Stimulated activated naive CD8-positive, alpha-beta T cell treated with anti-CD3 and anti-CD28 coated beads, Interleukin-15, amount 100 ng/mL, for 72 hours (primary cell): ENCODE results near the gene KCNN3.
A peak's percentile ranks its signal among the peaks of the same experiment; 100 is the strongest.

Experiments
- ATAC-seq: fragments of 150-1000 bp; cut with Tn5 transposase; 2 replicates; pipeline ENCODE4 v1.10.0; 2021; ENCODE audit warnings: mild to moderate bottlenecking, moderate library complexity
- DNase-seq, 2 donors: peaks; one replicate each; pipeline ENCODE4 v3.0.0; 2021 to 2022
- H3K27ac Mint-ChIP-seq, 2 donors: one replicate each; pipeline ENCODE4 v1.8.0; 2022; ENCODE audit warnings: mild to moderate bottlenecking in 2 of 2, mixed read lengths in 2 of 2, moderate library complexity in 2 of 2
- H3K27me3 Mint-ChIP-seq: one replicate; pipeline ENCODE4 v1.8.0; 2022; ENCODE audit warnings: mixed read lengths
- H3K4me1 Mint-ChIP-seq: one replicate; pipeline ENCODE4 v1.8.0; 2022; ENCODE audit warnings: mild to moderate bottlenecking, mixed read lengths
- H3K4me3 Mint-ChIP-seq, 2 donors: one replicate each; pipeline ENCODE4 v1.8.0; 2022; ENCODE audit warnings: mild to moderate bottlenecking in 2 of 2, mixed read lengths in 2 of 2, moderate library complexity in 1 of 2
- H3K9me3 Mint-ChIP-seq, 2 donors: one replicate each; pipeline ENCODE4 v1.8.0; 2022; ENCODE audit warnings: mixed read lengths in 2 of 2

KCNN3 gene

DNA sequence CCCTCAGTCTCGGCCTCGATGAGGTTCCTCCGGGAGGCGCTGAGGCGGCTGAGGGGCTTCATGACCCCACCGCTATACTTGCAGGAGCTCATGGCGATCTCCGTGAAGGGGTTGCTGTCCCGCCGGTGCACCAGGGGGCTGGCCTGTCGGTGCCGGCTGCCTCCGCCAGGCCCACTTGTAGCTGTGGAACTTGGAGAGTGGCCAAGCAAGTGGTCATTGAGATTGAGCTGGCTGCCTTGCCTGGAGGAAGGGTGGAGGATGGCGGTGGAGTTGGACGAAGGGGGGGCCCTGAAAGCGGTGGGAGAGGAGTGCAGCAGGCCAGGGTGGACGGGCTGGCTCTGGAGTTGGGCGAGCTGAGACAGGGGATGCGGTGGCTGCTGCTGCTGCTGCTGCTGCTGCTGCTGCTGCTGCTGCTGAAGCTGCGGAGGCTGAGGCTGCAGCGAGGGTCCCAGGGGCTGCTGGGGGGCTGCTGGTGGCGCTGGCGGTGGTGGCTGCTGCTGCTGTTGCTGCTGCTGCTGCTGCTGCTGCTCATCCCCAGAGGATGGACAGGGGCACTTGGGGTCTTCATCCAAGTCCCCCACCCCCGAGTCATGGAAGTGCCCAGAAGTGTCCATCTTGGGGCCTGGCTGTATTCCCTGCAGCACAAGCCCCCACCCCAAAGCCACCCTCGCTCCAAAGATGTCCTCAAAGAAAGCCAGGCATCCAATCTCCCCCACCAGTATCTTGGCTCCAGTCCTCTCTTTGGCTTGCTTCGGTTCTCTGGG is 548 bp downstream of the KCNN3 start:
- Mint-ChIP-seq H3K9me3 (no peaks in the 10 kb centered on the region), H3K27ac (no peak overlapping the region), H3K4me3 (peak overlapping the region; percentile 33 to 53), H3K27me3 (peaks cover 73% of the 10 kb centered on the region), H3K4me1 (peaks cover 75% of the 10 kb centered on the region)
- ATAC-seq (no peak), DNase-seq (no peak)

DNA sequence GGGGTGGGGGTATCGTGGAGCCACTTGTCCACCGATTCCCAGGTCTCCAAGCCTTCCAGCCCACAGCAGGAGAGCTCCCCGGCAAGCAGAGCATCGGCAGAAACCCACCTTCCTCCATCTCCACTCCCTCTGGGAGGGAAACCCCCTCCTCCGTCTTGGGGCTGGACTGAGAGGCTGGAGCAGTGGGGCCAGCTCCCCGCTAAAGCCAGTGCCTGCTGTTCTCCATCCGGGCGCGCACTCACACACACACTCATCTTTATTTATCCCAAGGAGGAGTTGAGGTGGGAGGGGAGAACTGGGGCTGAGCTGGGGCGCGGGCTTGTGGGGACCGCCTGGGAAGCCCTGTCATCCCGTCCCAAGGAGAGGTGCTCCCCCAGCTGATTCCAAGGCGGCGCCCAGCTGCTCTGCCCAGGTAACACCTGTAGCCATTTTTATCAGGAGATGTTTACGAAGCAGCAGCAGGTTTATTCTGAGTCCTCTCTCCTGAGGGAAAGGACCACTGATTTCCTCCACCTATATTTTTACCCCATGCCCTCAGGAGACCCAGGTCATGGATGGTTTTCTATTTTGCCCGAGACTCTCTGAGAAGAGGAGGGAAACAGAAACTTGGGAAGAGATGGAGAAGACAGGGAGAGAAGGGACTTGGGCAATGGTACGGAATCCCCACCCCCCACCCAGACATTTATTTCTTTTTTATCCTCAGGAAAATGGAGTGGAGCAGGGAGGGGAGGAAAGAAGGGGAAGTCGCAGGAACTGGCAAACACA is 2.1 kb downstream of the KCNN3 start:
- DNase-seq (no peak), ATAC-seq (no peak)
- Mint-ChIP-seq H3K9me3 (no peaks in the 10 kb centered on the region), H3K27ac (no peak overlapping the region), H3K4me1 (peaks cover 66% of the 10 kb centered on the region), H3K4me3 (no peak overlapping the region), H3K27me3 (peaks cover 80% of the 10 kb centered on the region)

DNA sequence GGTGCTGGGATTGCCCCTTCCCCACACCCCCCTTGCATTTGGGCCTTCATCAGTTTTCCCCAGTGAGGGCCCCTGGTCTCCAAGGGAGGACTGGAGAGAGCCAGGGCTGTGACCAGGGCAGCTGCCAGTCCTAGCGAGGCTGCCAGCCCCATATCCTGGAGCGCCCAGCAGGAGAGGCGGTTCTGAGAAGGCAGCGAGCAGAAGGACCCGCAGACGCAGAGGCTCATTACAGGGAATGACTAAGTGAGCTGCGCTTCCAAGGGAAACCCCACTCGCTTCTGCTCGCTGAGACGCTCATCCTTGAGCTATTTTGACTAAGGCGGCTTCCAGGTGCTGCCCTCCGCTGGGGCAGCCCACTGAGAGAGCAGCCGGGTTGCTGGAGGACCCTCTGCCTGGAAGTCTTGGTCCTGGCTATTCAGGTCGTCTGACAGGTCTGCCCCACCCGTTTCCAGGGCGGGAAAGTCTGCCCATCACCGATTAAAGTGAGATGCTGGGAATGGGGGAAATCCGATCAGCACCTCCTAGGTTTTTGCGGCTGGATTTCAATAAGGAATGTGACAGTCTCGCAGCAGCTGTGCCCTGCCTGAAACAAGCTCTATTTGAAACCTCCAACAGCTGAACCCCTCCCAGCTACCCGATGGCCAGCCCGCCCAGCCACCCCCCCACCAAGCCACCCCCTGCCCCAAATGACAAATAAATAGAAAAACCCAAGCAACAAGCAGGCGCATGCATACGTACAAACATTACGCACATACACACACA is 2.8 kb downstream of the KCNN3 start:
- H3K4me1 Mint-ChIP-seq = peaks cover 66% of the 10 kb centered on the region
- H3K9me3 Mint-ChIP-seq = no peaks in the 10 kb centered on the region
- ATAC-seq = peak; percentile 74
- peaks cover 75% of the 10 kb centered on the region for H3K27me3 Mint-ChIP-seq
- peak in 1 of 2 donors; percentile 50 for DNase-seq
- no peak overlapping the region for H3K27ac Mint-ChIP-seq
- no peak overlapping the region for H3K4me3 Mint-ChIP-seq

DNA sequence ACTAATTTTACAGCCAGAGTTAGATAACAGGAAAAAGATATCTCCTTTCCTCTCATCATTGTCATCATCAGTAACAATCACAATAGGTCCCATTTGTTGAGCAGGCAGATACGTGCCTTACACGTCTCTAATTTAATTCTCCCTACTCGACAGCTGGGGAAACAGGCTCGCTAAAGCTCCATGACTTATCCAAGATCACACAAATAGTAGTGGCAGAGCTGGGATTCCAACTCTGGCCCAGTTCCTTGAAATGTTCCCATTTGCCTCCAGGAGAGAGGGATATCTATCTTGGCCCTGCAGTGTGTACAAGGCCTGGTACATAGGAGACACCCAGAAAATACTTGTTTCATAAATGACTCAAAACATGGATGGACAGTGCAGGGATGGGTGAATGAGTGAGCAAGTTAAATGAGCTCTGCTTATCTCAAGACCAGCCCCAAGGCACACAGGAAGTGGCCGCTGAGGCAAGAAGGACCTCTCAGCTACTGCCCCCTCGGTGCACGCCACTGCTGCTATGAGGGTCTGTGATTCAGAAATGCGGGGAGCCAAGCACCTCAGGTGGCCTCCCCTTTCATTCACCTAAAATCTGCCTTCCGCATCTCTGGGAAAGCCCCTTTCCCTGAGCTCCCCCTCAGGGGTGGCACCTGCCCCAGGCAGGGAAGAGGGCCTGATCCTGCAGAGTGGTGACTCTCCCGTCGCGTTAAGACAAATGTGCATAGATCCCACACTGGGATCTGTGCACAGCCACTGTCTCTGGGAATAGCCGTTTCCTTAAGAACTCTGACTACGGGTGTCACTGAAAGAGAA is 3.6 kb downstream of the KCNN3 start:
- Mint-ChIP-seq H3K27me3 (peaks cover 75% of the 10 kb centered on the region), H3K27ac (peak overlapping the region in 1 of 2 donors; percentile 76), H3K9me3 (no peaks in the 10 kb centered on the region), H3K4me1 (peaks cover 62% of the 10 kb centered on the region), H3K4me3 (no peak overlapping the region)
- peak; percentile 33 for ATAC-seq
- no peak for DNase-seq

DNA sequence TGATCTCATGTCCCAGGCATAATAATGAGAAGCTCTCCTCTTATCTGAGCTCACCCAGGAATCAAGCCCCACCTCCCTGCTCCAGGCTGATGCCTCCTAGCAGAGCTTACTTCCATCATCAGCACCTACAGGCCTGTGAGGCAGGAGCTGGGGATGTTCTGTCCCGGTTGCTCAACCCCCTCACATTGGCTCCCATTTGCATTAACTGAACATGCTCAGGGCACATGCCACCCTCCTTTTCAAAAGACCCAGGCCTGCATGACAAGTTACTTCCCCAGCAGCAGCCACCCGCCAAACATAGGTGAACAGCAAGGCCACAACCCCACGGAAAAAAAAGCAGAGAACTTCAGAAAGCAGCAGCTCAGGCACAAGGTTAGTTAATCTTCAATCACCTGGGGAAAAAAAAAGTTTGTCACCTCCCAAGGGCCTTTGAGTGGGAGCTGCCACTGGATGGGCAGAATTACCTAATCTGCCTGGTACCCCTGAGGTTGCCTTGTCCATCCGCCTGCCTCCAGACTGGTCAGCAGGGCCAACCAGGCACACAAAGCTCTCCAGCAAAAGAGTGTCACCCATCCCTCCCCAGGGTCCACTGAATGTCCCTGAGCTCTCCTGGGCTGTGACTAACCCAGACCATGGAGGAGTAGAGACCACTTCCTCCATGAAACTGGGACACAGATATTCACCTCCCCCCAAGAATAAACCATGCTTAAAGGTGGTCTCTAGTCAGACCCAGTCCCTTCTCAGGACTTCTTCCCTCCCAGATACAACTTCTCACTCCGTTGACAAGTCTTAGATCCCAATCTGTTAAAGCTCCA is 4.4 kb downstream of the KCNN3 start:
- H3K4me1 Mint-ChIP-seq = peaks cover 54% of the 10 kb centered on the region
- no peak for ATAC-seq

DNA sequence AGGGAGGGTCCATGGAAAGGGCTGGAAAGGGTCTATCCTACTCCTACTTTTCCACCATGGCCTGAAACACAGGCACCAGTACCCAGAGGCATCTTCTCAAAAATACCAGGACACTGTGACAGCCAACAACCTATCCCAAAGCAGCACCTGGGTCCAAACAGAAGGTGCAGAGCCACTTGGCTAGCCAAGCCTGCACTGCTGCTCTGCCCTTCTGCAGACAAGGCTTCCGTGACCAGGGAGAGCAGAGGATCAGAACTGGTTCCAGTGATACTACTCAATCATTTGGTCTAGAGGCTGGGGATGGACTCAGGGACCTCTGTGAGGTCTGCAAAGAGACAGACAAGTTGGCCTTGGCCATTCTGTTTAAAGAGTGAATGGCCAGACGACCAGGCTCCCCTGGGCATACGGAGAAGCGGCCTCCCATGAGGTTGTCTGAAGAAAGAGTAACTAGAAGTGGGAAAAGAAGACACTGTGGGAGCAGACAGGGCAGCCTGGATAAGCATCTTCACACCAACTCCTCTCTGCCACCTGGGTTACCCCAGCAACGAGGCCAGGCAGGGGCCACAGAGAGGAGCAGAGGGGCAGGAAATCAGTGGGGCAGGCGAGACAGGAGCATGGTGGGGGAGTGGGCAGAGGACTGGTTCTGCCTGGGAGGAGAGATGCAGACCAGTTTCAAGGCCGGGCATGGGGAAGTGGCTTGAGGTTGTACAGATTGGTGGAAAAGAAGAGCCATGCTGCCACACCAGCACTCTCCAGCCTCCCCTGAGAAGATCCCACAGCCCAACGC is 5.7 kb downstream of the KCNN3 start:
- H3K27me3 Mint-ChIP-seq = peaks cover 67% of the 10 kb centered on the region
- no peak for ATAC-seq
- peak overlapping the region in 1 of 2 donors; percentile 93 for H3K27ac Mint-ChIP-seq
- H3K9me3 Mint-ChIP-seq = no peaks in the 10 kb centered on the region
- peaks cover 53% of the 10 kb centered on the region for H3K4me1 Mint-ChIP-seq
- no peak overlapping the region for H3K4me3 Mint-ChIP-seq
- DNase-seq = no peak

More for the DNA sequence above, 4.4 kb downstream of the KCNN3 start:
- no peak overlapping the region for H3K4me3 Mint-ChIP-seq
- peaks cover 72% of the 10 kb centered on the region for H3K27me3 Mint-ChIP-seq
- no peaks in the 10 kb centered on the region for H3K9me3 Mint-ChIP-seq
- DNase-seq = no peak
- peak overlapping the region in 1 of 2 donors; percentile 76 for H3K27ac Mint-ChIP-seq

DNA sequence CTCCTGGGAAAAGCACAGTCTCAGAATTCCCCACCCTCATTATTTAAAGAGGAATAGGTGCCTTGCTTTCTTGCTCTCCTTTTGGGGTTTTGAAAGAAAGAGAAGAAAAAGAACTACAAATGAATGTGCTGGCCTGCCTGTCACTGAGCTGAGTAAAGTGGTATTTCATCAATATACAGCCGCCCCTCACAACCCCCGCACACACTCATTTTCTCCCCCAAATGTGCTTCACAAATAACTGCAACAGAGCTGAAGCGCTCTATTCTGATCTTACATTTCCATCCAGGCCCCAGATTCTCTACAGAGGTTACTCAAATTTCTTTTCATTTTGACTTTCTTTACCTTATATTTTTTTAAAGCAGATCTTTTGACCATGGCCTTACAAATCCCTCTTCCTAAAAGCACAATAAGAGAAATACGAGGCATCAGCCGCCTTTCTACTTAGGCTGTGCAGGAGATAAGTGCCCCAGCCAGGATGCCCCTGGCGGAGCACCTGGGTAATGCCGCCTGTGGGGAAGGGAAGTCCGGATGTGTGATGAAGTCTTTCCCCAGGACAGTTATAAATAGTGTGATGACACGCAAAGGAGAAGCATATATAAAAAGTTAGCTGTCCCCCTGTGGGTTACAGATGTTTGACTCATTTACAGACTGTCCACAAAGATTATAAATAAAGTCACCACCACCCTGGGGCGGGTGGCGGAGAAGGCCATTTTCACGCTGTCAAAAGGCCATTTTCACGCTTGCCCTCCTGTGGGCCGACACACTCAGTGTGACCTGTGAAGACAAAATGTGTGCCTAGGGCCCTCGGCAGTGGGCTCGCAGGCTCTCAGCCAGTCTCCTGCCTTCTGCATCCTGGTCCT is 6.5 kb downstream of the KCNN3 start:
- Mint-ChIP-seq H3K9me3 (no peaks in the 10 kb centered on the region), H3K4me3 (no peak overlapping the region), H3K4me1 (peaks cover 44% of the 10 kb centered on the region), H3K27me3 (peaks cover 58% of the 10 kb centered on the region), H3K27ac (no peak overlapping the region)
- ATAC-seq (no peak), DNase-seq (no peak)

DNA sequence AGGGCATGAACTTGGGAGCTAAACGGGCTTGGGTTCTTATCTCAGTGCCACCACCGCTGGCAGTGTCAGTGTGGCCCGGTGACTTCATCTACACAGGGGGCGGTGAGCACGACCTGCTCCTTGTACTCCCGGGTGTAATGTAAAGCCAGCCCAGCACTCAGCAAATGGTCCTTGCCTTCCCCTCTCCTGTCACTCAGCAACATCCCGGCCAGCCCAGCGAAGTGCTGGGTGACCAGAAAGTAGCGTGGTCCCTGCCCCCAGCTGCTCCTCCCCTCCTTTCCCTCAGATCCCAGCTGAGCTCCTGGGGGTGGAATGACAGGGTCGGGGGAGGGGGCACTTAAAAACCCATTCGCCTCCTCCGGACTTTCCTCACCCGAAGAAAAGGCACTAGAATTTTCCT is 7.2 kb downstream of the KCNN3 start:
- H3K4me1 Mint-ChIP-seq = peaks cover 42% of the 10 kb centered on the region
- H3K9me3 Mint-ChIP-seq = no peaks in the 10 kb centered on the region
- H3K27me3 Mint-ChIP-seq = peaks cover 55% of the 10 kb centered on the region

DNA sequence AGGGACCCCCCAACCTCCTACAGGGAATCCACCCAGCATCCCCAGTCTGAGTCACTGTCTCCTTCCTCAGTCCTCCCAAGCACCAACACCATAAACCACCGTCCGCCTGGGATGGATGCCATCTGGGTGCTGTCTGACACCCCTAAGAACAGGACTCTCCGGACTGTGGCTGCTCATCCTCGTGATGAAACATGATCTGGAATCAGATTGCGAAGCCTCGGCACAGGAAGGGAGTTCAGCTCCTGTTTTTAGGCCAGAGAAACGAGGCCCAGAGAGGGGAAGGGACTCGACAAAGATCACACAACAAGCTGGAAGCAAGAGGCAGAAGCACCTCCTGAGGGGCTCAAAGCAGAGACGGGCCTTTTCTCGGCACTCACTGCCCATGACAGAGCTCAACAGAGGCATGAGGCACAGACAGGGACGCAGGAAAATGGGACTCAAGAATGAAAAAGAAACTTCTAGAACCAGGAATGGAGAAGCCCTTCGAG is 8.4 kb downstream of the KCNN3 start:
- H3K4me1 Mint-ChIP-seq = peaks cover 43% of the 10 kb centered on the region
- peaks cover 50% of the 10 kb centered on the region for H3K27me3 Mint-ChIP-seq
- H3K9me3 Mint-ChIP-seq = no peaks in the 10 kb centered on the region
- ATAC-seq (no peak), DNase-seq (no peak)
- peak overlapping the region in 1 of 2 donors; percentile 55 for H3K27ac Mint-ChIP-seq
- no peak overlapping the region for H3K4me3 Mint-ChIP-seq

More for the DNA sequence above, 7.2 kb downstream of the KCNN3 start:
- DNase-seq (no peak), ATAC-seq (no peak)
- H3K27ac Mint-ChIP-seq = no peak overlapping the region
- no peak overlapping the region for H3K4me3 Mint-ChIP-seq

DNA sequence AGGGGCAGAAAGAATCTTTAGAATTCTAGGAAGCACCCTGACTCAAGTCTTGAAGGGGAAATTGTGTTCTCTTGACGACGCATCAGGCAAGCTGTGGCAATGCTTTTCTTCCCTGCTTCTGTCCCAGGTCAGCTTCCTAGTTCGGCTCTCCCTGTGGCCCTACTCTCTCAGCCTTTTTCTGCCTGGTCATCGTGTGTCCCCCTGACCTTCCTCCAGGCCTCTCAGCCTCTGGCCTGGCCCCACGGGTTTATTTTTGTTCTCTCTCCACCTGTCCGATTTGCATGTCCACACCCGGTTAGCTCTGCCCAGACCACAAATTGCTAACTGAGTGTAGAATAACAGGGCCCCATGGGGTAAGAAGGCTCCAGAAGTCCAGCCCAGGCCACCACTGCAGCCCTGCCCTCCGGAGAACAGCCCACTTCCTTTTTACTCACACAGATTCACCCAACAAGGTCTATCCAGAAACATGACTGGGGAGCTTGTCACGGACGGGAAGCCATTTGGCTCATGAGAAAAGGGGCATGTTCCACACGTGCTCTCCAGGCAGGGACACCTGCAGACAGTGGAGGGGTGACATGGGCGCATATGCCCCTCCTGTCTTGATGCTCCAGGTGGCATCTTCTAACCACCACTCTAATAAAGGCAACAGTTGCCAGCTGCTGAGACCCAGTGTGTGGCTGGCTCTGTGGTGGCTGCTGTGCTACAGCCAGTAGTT is 9.8 kb downstream of the KCNN3 start:
- H3K4me1 Mint-ChIP-seq = peaks cover 38% of the 10 kb centered on the region
- DNase-seq = peak in 1 of 2 donors; percentile 21
- H3K27me3 Mint-ChIP-seq = peaks cover 42% of the 10 kb centered on the region
- no peaks in the 10 kb centered on the region for H3K9me3 Mint-ChIP-seq
- ATAC-seq = no peak
- peak overlapping the region; percentile 56 to 59 for H3K4me3 Mint-ChIP-seq
- H3K27ac Mint-ChIP-seq = peak overlapping the region; percentile 65 to 87

DNA sequence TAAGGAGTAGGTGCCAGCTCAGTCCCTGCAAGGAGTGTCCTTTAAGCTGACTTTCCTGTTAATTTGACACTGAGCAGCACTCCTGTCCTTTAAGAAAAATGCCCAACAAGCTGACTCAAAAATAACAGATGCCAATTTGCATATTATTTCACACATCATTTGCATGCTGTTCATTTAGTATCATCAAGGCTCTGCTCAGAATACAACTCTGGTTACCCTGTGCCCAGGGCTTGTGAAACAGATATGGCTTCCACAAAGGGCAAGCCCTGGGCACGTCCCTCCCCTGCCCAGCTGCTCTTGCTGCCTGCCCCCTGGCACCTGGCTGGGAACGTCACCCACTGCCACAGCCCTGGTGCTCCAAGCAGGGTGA is 10.3 kb downstream of the KCNN3 start:
- DNase-seq (no peak), ATAC-seq (peak; percentile 71)
- H3K4me1 Mint-ChIP-seq = peaks cover 35% of the 10 kb centered on the region
- H3K27me3 Mint-ChIP-seq = peaks cover 40% of the 10 kb centered on the region
- peak overlapping the region in 1 of 2 donors; percentile 59 for H3K27ac Mint-ChIP-seq
- H3K9me3 Mint-ChIP-seq = no peaks in the 10 kb centered on the region
- peak overlapping the region in 1 of 2 donors; percentile 59 for H3K4me3 Mint-ChIP-seq

DNA sequence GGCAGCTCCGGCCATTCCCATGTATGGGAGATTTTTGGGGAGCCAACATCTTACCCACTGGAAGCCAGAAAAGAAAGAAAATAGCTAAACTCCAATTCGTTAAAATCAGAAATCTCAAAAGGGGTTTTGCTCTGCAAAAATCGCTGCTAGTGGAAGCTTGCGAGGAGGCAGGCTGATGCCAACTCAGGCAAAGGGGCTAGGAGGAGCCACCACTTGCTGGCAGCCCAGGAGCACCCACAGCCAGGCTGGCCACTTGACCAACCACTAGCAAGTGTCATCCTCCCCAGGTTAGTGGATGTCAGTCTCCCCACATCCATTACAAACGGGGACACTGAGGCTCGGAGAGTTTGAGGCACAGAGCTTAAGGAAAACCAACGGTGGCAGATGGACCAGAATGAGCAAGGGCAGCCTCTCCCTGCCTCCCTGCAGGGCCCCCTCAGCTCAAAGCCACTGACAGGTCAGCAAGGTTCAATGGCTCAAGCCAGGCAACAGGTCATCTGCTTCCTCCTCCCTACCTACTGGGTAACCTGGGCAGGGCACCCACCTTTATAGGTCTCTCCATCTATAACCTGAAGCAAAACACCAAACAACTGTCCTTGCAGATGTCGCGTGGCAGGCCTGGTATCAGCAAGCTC is 10.8 kb downstream of the KCNN3 start:
- ATAC-seq = no peak
- H3K27ac Mint-ChIP-seq = peak overlapping the region in 1 of 2 donors; percentile 59
- no peak overlapping the region for H3K4me3 Mint-ChIP-seq
- H3K4me1 Mint-ChIP-seq = peaks cover 30% of the 10 kb centered on the region
- no peak for DNase-seq
- peaks cover 35% of the 10 kb centered on the region for H3K27me3 Mint-ChIP-seq
- H3K9me3 Mint-ChIP-seq = no peaks in the 10 kb centered on the region
